PFSK-1 (cell line): Measurements from ENCODE around the gene MED27.

Source experiments
- POLR2AphosphoS5 ChIP-seq: IDR thresholded peaks from 2 replicates; pipeline ENCODE4 v1.6.1; 2012; ENCODE audit warnings: low read depth, mild to moderate bottlenecking, control low read depth, low read length, moderate library complexity
- TAF1 ChIP-seq: IDR thresholded peaks from 2 replicates; pipeline ENCODE4 v1.6.1; 2012; ENCODE audit warnings: low read length, control low read depth, borderline replicate concordance; ENCODE audit not compliant: insufficient read depth

GRCh38 chr9:131858147-131858546 is 221.5 kb downstream of the MED27 start:
- TF ChIP-seq POLR2AphosphoS5 = no peak
- no peak for TF ChIP-seq TAF1
